HAP-1 (cell line): ENCODE data around the gene PDE4C.

Experiments used
- DNase-seq, 2 experiments: peaks; one replicate each; pipeline ENCODE4 v3.0.0-alpha.2; 2016 to 2020; ENCODE audit warnings: low spot score in 2 of 2
- H3K27me3 ChIP-seq: fragments of 250-450 bp; sonication (Bioruptor Pico); 2 replicates; pipeline ENCODE4 v1.5.1; 2020; ENCODE audit warnings: low read depth, mild to moderate bottlenecking, moderate library complexity
- H3K36me3 ChIP-seq: fragments of 250-450 bp; sonication (Bioruptor Pico); replicated peaks from 2 replicates; pipeline ENCODE4 v1.5.1; 2020; ENCODE audit warnings: mild to moderate bottlenecking
- H3K4me1 ChIP-seq: fragments of 250-450 bp; sonication (Bioruptor Pico); 2 replicates; pipeline ENCODE4 v1.5.1; 2020; ENCODE audit warnings: mild to moderate bottlenecking
- H3K4me3 ChIP-seq: fragments of 250-450 bp; sonication (Bioruptor Pico); 2 replicates; pipeline ENCODE4 v1.5.1; 2020; ENCODE audit warnings: mild to moderate bottlenecking, moderate library complexity
- H3K9me3 ChIP-seq: fragments of 250-450 bp; sonication (Bioruptor Pico); 2 replicates; pipeline ENCODE4 v1.5.1; 2020; ENCODE audit warnings: mild to moderate bottlenecking, moderate library complexity
- in situ Hi-C: fragments of 300-500 bp; cut with MboI; formaldehyde crosslinking; loops from 3 replicates; pipeline ENCODE4 v1.14.3; 2020; ENCODE audit warnings: low sequenced_read_pairs, inconsistent platforms, mixed read lengths

The PDE4C gene

DNA sequence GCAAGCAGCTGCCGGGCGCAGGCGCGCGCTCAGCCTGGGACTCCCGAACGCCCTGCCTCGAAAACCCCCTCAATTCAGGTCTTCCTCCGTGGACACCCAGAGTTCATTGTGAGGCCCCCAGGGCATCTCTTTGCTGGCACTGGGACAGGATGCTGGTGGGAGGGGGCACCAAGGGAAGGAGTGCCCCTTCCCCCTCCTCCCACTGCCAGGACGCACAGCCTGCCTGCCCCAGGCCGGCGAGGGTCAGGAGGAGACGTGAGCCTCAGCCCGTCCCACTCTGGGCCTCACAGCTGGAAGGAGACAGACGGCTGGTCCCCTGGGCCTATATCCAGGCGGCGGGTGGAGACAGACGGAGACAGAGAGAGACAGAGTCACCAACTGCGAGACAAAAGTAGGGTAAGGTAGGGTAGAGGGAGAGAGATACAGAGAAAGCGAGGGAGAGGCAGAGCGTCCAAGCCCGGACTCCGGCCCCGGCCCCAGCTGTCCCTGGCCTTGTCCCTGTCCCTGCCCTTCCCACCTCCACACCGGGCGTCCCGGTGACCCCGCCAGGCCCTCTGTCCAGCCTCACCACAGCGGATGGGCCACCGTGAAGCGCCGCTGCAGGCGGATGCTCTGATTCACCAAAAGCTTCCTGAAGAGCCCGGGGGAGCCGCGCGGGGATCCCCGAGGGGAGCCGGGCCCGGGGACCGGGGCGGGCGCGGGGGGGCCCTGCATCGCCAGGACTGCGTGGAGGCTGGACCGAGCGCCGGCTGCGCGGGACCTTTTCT lies at the start of gene PDE4C:
Gene PDE4C (minus strand): TSS at position 737 of the 767 bp plus-strand sequence. CDS start 23 bp downstream, at position 714.
- no peak within 1 kb of the TSS for H3K4me3 ChIP-seq
- peaks cover 5% of the 10 kb centered on the region for H3K27me3 ChIP-seq
- no peaks in the 10 kb centered on the region for H3K36me3 ChIP-seq
- DNase-seq = no peak
- H3K4me1 ChIP-seq = peaks cover 5% of the 10 kb centered on the region
- no peaks in the 10 kb centered on the region for H3K9me3 ChIP-seq
- in situ Hi-C loops = no loop called here

DNA sequence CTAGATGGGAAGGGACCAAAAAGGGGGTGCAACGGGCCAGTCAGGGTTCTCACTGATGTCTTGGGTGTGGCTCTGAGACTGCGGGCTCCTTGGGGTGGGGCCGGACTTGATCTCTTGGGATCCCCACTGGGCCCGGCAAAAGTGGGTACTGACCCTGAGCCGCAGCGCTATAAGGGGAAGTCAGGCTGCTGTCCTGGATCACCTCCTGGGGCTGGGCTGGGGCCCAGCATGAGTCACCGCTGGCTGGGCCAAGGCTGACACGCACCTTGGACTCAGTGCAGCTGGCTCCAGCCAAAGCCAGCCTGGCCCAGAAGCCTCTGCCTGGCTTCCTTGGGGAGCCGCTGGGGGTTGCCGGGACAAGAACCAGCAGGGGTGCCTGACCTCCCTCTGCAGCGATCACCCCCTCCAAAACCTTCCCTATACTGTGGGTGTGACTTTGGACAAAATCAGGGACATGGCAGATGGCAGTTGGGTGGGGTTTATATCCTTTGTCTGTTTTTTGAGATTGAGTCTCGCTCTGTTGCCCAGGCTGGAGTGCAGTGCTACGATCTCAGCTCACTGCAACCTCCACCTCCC lies 48.6 kb upstream of the PDE4C start:
- Histone ChIP-seq H3K27me3 (no peaks in the 10 kb centered on the region), H3K4me3 (no peak overlapping the region), H3K9me3 (no peaks in the 10 kb centered on the region; the same call in 1 of the 2 replicates), H3K4me1 (0 out of 2 replicates have a peak, but pooled peaks cover 6% of the 10 kb centered on the region), H3K36me3 (peaks cover 8% of the 10 kb centered on the region; the same call in 1 of the 2 replicates)
- DNase-seq = no peak
- in situ Hi-C loops = loop anchor here (5.0 kb wide), 1 partner anchor 47 kb away; the partner anchor contains the start of gene LSM4

DNA sequence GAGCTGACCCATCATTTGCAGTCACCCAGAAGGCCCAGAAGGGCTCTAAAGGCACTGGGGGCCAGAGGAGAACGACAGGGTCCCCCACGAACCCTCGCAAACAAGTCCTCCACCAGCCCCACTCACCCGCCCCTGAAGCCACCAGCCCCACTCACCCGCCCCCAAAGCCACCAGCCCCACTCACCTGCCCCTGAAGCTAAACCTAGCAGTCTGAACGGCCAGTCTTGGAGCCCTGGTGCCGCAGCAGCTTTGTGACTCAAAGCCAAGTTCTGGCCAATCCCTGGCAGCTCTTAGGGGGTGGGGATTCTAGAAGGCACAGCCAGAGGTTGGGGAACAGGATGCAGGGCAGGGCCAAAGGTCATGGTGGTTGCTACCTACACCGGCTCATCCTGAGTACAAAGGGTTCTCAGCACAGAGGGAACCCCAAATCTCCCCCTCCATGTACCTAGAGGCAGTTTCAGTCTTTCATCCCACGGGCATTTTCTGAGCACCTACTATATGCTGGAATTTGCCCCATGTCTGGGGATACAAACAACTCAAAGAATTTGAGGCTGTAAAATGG lies 48.1 kb upstream of the PDE4C start, which contains the start of gene IQCN:
Gene IQCN (minus strand): TSS at position 234 of the 562 bp plus-strand sequence. CDS start 4,974 bp downstream, outside the sequence.
- in situ Hi-C loops = no loop called here
- H3K36me3 ChIP-seq = peaks cover 8% of the 10 kb centered on the region; the same call in 1 of the 2 replicates
- 0 out of 2 replicates have a peak, but pooled peaks cover 6% of the 10 kb centered on the region for H3K4me1 ChIP-seq
- no peaks in the 10 kb centered on the region for H3K27me3 ChIP-seq
- DNase-seq = no peak
- H3K9me3 ChIP-seq = no peaks in the 10 kb centered on the region; the same call in 1 of the 2 replicates
- H3K4me3 ChIP-seq = no peak within 1 kb of the TSS

DNA sequence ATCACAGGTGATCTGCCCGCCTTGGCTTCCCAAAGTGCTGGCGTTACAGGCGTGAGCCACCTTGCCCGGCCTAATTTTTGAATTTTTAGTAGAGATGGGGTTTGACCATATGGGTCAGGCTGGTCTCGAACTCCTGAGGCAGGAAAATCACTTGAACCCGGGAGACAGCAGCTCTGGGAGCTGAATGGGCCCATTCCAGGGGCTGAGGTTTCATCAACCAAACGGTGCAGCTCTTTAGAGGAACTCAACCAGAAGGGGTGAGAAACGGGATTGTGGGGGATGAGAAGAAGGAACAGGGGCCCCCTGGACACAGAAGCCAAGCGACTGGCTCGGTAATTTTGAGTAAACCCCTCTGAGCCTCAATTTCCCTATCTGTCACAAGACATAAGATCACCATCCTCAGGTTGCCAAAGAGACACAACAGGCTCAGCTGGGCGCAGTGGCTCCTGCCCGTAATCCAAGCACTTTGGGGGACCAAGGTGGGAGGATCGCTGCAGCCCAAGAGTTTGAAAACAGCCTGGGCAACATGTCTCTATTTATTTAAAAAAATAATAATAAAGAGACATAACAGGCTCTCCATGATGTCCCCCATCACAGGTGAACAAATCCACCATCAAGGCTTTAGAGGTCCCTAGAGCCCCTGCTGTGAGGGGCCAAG lies 47.5 kb upstream of the PDE4C start:
- H3K27me3 ChIP-seq = no peaks in the 10 kb centered on the region
- no peaks in the 10 kb centered on the region; the same call in 1 of the 2 replicates for H3K9me3 ChIP-seq
- DNase-seq = no peak
- no peak overlapping the region for H3K4me3 ChIP-seq
- H3K4me1 ChIP-seq = 0 out of 2 replicates have a peak, but pooled peaks cover under 1% of the 10 kb centered on the region
- peaks cover 2% of the 10 kb centered on the region; the same call in 1 of the 2 replicates for H3K36me3 ChIP-seq
- in situ Hi-C loops = no loop called here

DNA sequence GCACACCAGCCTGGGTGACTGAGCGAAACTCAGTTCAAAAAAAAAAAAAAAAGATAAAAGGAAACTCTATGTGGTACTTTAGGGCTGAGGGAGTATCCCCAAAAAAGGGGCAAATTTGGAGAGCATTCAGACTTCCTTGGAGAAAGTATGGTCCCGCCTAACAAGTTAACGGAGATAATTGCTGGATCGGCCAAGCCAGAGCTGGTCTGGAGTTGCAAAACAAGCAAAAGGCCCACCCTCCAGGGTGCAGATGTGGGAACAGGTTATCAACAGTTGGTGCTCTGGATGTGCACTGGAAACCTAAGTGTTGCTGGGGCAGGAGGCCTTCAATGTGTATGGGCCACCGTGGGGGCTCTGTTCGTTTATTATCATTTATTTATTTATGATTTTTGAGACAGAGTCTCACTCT lies 45.2 kb upstream of the PDE4C start:
- no peaks in the 10 kb centered on the region for H3K36me3 ChIP-seq
- H3K27me3 ChIP-seq = no peaks in the 10 kb centered on the region
- H3K4me1 ChIP-seq = no peaks in the 10 kb centered on the region
- no peak for DNase-seq
- in situ Hi-C loops = no loop called here
- H3K9me3 ChIP-seq = no peaks in the 10 kb centered on the region; the same call in 1 of the 2 replicates
- no peak overlapping the region for H3K4me3 ChIP-seq

DNA sequence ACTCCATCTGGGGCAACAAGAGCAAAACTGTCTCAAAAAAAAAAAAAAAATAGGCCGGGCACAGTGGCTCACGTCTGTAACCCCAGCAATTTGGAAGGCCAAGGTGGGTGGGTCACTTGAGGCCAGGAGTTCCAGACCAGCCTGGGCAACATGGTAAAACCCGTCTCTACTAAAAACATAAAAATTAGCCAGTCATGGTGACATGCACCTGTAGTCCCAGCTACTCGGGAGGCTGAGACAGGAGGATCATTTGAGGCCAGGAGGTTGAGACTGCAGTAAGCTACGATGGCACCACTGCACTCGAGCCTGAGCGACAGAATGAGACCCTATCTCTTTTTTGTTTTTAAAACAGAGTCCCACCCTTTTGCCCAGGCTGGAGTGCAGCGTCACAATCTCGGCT lies 44.1 kb upstream of the PDE4C start:
- in situ Hi-C loops = no loop called here
- Histone ChIP-seq H3K36me3 (no peaks in the 10 kb centered on the region), H3K9me3 (no peaks in the 10 kb centered on the region; the same call in 1 of the 2 replicates), H3K4me1 (no peaks in the 10 kb centered on the region), H3K4me3 (no peak overlapping the region), H3K27me3 (no peaks in the 10 kb centered on the region)
- no peak for DNase-seq

DNA sequence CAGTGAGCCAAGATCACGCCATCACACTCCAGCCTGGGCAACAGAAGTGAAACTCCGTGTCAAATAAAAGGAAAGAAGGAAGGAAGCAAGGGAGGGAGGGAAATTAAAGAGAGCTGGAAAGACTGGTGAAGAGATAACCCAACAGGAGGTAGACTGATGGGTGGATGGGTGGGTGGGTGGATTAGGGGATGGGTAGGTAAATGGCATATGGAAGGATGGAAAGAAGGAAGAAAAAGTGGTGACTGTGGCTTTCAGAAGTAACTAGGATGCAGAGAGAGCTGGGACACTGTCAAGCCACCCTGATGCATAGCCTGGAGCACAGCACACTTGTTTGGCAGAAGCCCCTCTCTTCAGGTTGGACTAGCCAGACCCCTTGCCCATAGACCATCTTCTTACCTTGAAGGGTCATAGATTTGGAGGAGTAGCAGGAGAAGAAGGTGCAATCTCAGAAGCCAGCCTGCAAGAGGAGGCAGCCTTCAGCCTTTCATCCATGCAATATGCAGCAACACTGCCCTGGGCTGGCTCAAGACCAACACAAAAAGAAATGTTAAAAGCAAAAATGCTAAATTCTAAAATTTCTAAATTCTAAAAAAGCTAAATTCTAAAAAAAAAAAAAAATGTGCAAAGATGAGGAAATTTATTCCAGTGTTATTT lies 43.0 kb upstream of the PDE4C start:
- no peak for DNase-seq
- no peaks in the 10 kb centered on the region for H3K36me3 ChIP-seq
- no peak overlapping the region for H3K4me3 ChIP-seq
- H3K9me3 ChIP-seq = no peaks in the 10 kb centered on the region; the same call in 1 of the 2 replicates
- in situ Hi-C loops = no loop called here
- H3K27me3 ChIP-seq = no peaks in the 10 kb centered on the region
- no peaks in the 10 kb centered on the region for H3K4me1 ChIP-seq

DNA sequence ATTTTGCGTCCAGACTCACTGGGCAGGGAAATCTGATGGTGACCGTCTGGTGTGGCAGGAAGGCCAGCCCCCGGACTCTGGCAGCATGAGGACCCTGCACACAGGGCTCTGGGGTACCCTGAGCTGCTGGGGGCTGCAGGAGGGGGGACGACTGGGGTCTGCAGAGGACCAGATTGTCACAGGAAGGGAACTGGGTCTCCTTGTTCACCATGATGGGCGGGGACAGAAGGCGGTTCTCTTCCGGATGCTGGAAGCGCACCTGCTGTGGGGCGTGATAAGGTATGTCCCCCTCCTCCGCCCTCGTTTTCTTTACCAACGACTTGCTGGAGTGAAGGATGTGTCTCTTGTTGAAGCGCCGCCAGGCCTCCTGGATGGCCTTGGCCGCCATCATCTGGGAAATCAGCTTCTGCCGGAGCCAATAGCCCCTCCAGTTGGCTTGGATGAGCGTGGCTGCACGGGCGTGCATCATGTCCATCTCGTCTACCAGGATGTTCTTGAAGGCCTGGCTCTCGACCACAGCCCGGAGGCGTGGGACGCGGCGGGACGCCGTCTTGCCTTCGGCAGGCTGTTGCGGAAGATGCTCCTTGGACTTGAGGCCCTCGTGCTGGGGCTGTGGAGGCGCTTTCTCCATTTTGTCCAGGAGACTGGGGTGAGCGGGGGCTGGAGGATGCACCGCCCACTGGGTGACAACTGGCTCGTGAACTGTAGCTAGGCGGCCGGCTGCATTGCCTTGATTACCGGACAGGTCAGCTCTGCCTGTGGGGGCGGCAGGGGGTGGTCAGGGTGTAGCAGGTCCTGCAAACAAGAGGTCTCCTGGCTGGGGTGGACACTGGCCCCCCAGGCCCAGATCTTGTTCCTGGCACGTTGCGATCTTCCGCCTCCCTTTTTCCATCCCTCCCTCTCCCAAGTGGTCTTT lies 40.8 kb upstream of the PDE4C start:
- no peak overlapping the region for H3K4me3 ChIP-seq
- H3K36me3 ChIP-seq = no peaks in the 10 kb centered on the region
- H3K27me3 ChIP-seq = no peaks in the 10 kb centered on the region
- in situ Hi-C loops = no loop called here
- H3K9me3 ChIP-seq = no peaks in the 10 kb centered on the region
- no peaks in the 10 kb centered on the region for H3K4me1 ChIP-seq
- DNase-seq = no peak

DNA sequence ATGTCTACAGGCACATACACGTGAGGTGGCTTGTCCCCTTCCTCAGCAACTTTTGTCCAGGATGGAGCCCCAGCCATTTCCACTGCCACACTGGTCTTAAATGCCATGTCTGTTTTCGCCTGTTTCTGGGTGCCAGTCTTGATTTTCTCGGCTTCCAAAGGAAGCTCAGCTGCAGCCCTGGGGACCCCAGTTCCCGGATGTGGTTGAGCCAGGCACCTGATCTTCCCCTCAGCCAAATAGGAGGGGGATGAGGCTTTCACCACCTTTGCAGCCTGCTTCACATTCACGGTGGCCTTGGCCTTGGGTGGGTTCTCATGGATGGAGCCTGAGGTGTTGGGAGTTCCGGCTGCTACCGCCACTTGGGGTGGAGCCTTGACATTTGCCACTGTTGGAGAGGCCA lies 39.3 kb upstream of the PDE4C start:
- no peaks in the 10 kb centered on the region for H3K36me3 ChIP-seq
- no peaks in the 10 kb centered on the region for H3K27me3 ChIP-seq
- in situ Hi-C loops = no loop called here
- H3K4me3 ChIP-seq = no peak overlapping the region
- H3K9me3 ChIP-seq = no peaks in the 10 kb centered on the region
- no peak for DNase-seq
- H3K4me1 ChIP-seq = no peaks in the 10 kb centered on the region

DNA sequence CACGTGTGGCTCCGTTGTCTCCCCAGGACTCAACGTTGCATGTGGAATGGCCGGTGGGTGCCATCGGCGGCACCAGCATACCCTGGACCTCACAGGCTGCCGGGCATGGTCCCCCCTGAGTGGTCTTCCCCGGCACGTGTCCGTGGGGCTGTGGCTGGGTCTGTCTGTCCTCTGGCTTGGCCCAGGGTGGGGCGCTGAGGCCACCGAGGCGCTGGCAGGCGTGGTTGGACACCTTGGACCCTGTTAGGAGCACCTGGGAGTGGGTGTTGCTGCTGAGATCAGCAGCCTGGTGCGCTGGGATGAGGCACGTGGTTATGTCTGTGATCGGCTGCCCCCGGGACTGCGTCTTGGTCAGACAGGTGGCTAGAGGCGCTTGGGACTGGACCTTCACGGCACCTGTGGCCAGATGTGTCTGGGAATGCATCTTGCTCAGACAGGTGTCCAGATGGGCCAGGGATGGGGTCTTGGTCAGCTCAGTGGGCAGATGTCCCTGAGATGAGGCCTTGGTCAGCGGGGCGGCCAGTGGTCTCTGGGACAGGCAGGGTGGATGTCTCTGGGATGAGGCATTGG lies 38.8 kb upstream of the PDE4C start:
- H3K4me1 ChIP-seq = no peaks in the 10 kb centered on the region
- no peaks in the 10 kb centered on the region for H3K27me3 ChIP-seq
- H3K9me3 ChIP-seq = no peaks in the 10 kb centered on the region
- H3K36me3 ChIP-seq = no peaks in the 10 kb centered on the region
- in situ Hi-C loops = no loop called here
- no peak overlapping the region for H3K4me3 ChIP-seq
- no peak for DNase-seq

DNA sequence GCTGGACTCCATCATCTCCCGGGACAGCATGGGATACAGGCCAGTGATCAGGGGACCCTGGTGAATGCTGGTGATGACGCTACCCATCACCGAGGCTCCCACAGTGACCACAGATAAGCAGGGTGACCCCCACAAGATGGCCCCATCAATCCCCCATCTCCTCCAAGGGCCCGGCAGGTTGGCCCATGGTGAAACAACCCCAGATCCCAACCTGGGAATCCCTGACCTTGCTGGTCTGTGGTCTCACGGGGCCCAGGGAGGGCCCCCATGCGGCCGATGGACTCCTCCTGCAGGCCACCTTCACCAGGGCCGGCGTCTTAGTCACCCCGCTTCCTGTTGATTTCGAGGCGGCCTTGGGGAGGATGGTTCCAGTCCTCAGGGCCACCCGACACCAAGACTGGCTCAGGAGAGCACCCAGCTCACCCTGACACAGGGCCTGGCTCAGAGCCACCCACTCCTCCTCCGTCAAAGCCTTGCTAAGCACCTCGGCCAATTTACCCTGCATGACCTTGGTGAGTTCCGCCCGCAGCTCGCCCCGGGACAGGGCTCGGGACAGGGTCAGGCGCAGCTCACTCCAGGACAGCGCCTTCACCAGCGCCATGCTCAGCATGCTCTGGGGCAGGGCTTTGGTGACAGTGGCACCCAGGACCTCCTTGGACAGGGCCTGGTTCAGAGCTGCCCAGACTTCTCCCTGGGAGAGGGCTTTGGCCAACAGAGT lies 38.1 kb upstream of the PDE4C start:
- Histone ChIP-seq H3K27me3 (no peaks in the 10 kb centered on the region), H3K4me1 (no peaks in the 10 kb centered on the region), H3K36me3 (no peaks in the 10 kb centered on the region), H3K9me3 (no peaks in the 10 kb centered on the region), H3K4me3 (no peak overlapping the region)
- in situ Hi-C loops = no loop called here
- DNase-seq = no peak
